HepG2 (cell line): ENCODE data around the gene HAGHL. TPM values are rescaled to one million over a fixed set of nuclear protein-coding genes. Genes with fewer than 3 reads are reported as not detected.
A peak's percentile ranks its signal among the peaks of the same experiment; 100 is the strongest.

Experiments used
- ATAC-seq: fragments of 200-7000 bp; cut with Tn5 transposase; 3 replicates; pipeline ENCODE4 v1.9.1; 2020; ENCODE audit warnings: mild to moderate bottlenecking, moderate library complexity
- Bru-seq: library from RNA; stranded (reverse); fragments of 400-500 nt; gene quantifications from one replicate; lab custom pipeline; 2021; lab: Mats Ljungman, UMichigan
- BruChase-seq, 2 experiments: library from RNA; stranded (reverse); fragments of 400-500 nt; gene quantifications; one replicate each; lab custom pipeline; 2021; lab: Mats Ljungman, UMichigan
- BruUV-seq: library from RNA; stranded (reverse); fragments of 400-500 nt; replicated peaks from 2 replicates; lab custom pipeline; 2021; lab: Mats Ljungman, UMichigan
- CTCF ChIA-PET: fragments of 300-600 bp; formaldehyde crosslinking; extraction: SDS; loops from one replicate; lab custom pipeline; 2021; ENCODE audit warnings: low total read pairs, inconsistent platforms, low intra/inter-chr PET ratio; lab: Yijun Ruan, JAX
- POLR2A ChIA-PET: fragments of 350-600 bp; sonication (Branson Sonifier 250); formaldehyde crosslinking; loops from one replicate; lab custom pipeline; 2020; ENCODE audit warnings: antibody characterized with exemption, inconsistent platforms; lab: Yijun Ruan, JAX
- DNase-seq: peaks from one replicate; pipeline ENCODE4 v3.0.0-alpha.2; 2015; ENCODE audit warnings: low spot score
- FAIRE-seq: peaks from 3 replicates; lab custom pipeline; 2011; peaks lifted over from hg19 to GRCh38; lab: Jason Lieb, UNC
- H2AFZ ChIP-seq: one replicate; pipeline ENCODE4 v1.6.1; 2011; ENCODE audit warnings: low read length, inconsistent platforms
- H3K27ac ChIP-seq: fragments of 300-600 bp; 3 replicates; pipeline ENCODE4 v1.8.0; 2011; ENCODE audit warnings: mixed run types, mild to moderate bottlenecking, mixed read lengths, low read length, inconsistent platforms; ENCODE audit not compliant: insufficient read depth; ENCODE audit errors: extremely low read length
- H3K27me3 ChIP-seq, 2 experiments: fragments of 200-600 bp in 1 of 2; 2 replicates in 1 of 2; 3 replicates in 1 of 2; pipeline versions ENCODE4 v1.6.0 to v1.8.0; 2011; ENCODE audit warnings: low read length in 2 of 2, mild to moderate bottlenecking in 2 of 2, moderate library complexity in 2 of 2, inconsistent platforms in 1 of 2; ENCODE audit not compliant: insufficient read depth in 2 of 2, control insufficient read depth in 1 of 2
- H3K36me3 ChIP-seq, 2 experiments: fragments of 200-600 bp in 1 of 2; replicated peaks in 1 of 2; 2 replicates in 1 of 2; 3 replicates in 1 of 2; pipeline versions ENCODE4 v1.5.1 to v1.8.0; 2011; ENCODE audit warnings: low read length in 2 of 2, inconsistent platforms in 1 of 2; ENCODE audit not compliant: insufficient read depth in 2 of 2, control insufficient read depth in 1 of 2
- H3K4me1 ChIP-seq: 2 replicates; pipeline ENCODE4 v1.5.1; 2012; ENCODE audit warnings: low read length, inconsistent platforms; ENCODE audit not compliant: insufficient read depth
- H3K4me2 ChIP-seq: 2 replicates; pipeline ENCODE4 v1.6.0; 2011; ENCODE audit warnings: low read depth, low read length, inconsistent platforms
- H3K4me3 ChIP-seq, 3 experiments: fragments of 200-600 bp in 1 of 3; sonication (generic), shearing (Covaris generic) in 1 of 3; replicated peaks in 1 of 3; 2 replicates each; pipeline ENCODE4 v1.5.1; 2011 to 2016; ENCODE audit warnings: low read length in 3 of 3, inconsistent platforms in 2 of 3, low read depth in 2 of 3, mild to moderate bottlenecking in 2 of 3, control low read depth in 1 of 3, mixed read lengths in 1 of 3; ENCODE audit not compliant: insufficient read depth in 1 of 3
- H3K79me2 ChIP-seq: one replicate; pipeline ENCODE4 v1.6.1; 2011; ENCODE audit warnings: low read length, inconsistent platforms; ENCODE audit not compliant: insufficient read depth
- H3K9ac ChIP-seq: 2 replicates; pipeline ENCODE4 v1.6.0; 2011; ENCODE audit warnings: mild to moderate bottlenecking, low read depth, low read length, inconsistent platforms; ENCODE audit not compliant: insufficient read depth
- H3K9me3 ChIP-seq: 2 replicates; pipeline ENCODE4 v1.5.1; 2012; ENCODE audit warnings: mild to moderate bottlenecking, low read length
- H4K20me1 ChIP-seq: 2 replicates; pipeline ENCODE4 v1.6.0; 2011; ENCODE audit warnings: inconsistent platforms, mild to moderate bottlenecking, low read length, moderate library complexity; ENCODE audit not compliant: insufficient read depth
- AGO2 ChIP-seq: fragments of 200-400 bp; formaldehyde crosslinking; optimal IDR thresholded peaks from 2 replicates; pipeline ENCODE3; 2017; ENCODE audit warnings: mild to moderate bottlenecking, low read depth, low read length, moderate library complexity
- KDM5B ChIP-seq: sonication (generic); formaldehyde crosslinking; IDR thresholded peaks from 2 replicates; pipeline ENCODE4 v1.4.0; 2020; ENCODE audit warnings: missing genetic modification reagents, mild to moderate bottlenecking, borderline replicate concordance
- SALL2 ChIP-seq: sonication (generic); formaldehyde crosslinking; IDR thresholded peaks from 2 replicates; pipeline ENCODE4 v1.8.1; 2023; ENCODE audit warnings: mild to moderate bottlenecking, missing genetic modification reagents, inconsistent platforms
- USF2 ChIP-seq, 2 experiments: sonication (generic) in 1 of 2; formaldehyde crosslinking in 1 of 2; IDR thresholded peaks; 2 replicates each; pipeline versions ENCODE4 v1.5.1 to v1.6.1; 2011 to 2020; ENCODE audit warnings: borderline replicate concordance in 1 of 2, low read depth in 1 of 2, low read length in 1 of 2, mild to moderate bottlenecking in 1 of 2, missing genetic modification reagents in 1 of 2, moderate library complexity in 1 of 2
- ZNF547 ChIP-seq: sonication (generic); formaldehyde crosslinking; IDR thresholded peaks from 2 replicates; pipeline ENCODE4 v1.5.1; 2020; ENCODE audit warnings: mild to moderate bottlenecking, missing genetic modification reagents
- WGBS: methylation state at CpG from one replicate; pipeline ENCODE4 v1.1.6; 2017; ENCODE audit warnings: low lambda C conversion rate; 5-methylcytosine and 5-hydroxymethylcytosine counted together
- in situ Hi-C: cut with HindIII; loops from 2 replicates; pipeline ENCODE4 v1.10.0; 2017; ENCODE audit warnings: low pct_unique_long_range_greater_than_20kb; ENCODE audit not compliant: extremely low pct_ligation_motif_present
- intact Hi-C: fragments of 100-400 bp; cut with micrococcal nuclease; formaldehyde crosslinking; loops from one replicate; pipeline ENCODE4 v1.10.0; 2022; ENCODE audit not compliant: unreplicated experiment
- long read RNA-seq, 2 experiments: library from RNA in 1 of 2; library from polyadenylated mRNA in 1 of 2; stranded (forward) in 1 of 2; unstranded in 1 of 2; transcript quantifications; one replicate each; pipeline ENCODE4 v2.0.0, GENCODE V29; 2019 to 2022
- polyA minus RNA-seq, 3 experiments: library from RNA; depleted of rRNA, polyadenylated mRNA; stranded (reverse); fragments of >200 nt; gene quantifications; 2 replicates each; pipeline ENCODE4 v1.2.3, GENCODE V29; 2011; ENCODE audit warnings: low replicate concordance in 1 of 3
- polyA plus RNA-seq, 8 experiments: library from polyadenylated mRNA; depleted of rRNA in 3 of 8; stranded (reverse) in 7 of 8; unstranded in 1 of 8; fragments of >200 nt; fragmentation: Illumina TruSeq in 4 of 8; extraction: Trizol in 4 of 8; gene quantifications; 2 replicates each; pipeline versions ENCODE4 v1.2.1 to v1.2.3, GENCODE V29; 2011 to 2016; ENCODE audit warnings: low read depth in 4 of 8, missing spikeins in 1 of 8, mixed read lengths in 1 of 8; ENCODE audit not compliant: insufficient read depth in 1 of 8
- total RNA-seq, 5 experiments: library from RNA; depleted of rRNA; stranded (reverse); fragments of >200 nt; fragmentation: Illumina TruSeq; extraction: Trizol; gene quantifications; 2 replicates each; pipeline ENCODE4 v1.2.3, GENCODE V29; 2016; ENCODE audit warnings: low read depth in 1 of 5
- TF ChIP-seq, protein P1 (sequence below): sonication (generic); formaldehyde crosslinking; IDR thresholded peaks from 2 replicates; pipeline ENCODE4 v1.8.1; 2023; ENCODE audit warnings: mild to moderate bottlenecking, missing genetic modification reagents
- TF ChIP-seq, protein P2 (sequence below): sonication (generic); formaldehyde crosslinking; IDR thresholded peaks from 2 replicates; pipeline ENCODE4 v1.4.0; 2020; ENCODE audit warnings: mild to moderate bottlenecking, missing genetic modification reagents
- TF ChIP-seq, protein P3 (sequence below): sonication (generic); formaldehyde crosslinking; IDR thresholded peaks from 2 replicates; pipeline ENCODE4 v1.4.0; 2020; ENCODE audit warnings: missing genetic modification reagents, borderline replicate concordance

The HAGHL gene, protein sequence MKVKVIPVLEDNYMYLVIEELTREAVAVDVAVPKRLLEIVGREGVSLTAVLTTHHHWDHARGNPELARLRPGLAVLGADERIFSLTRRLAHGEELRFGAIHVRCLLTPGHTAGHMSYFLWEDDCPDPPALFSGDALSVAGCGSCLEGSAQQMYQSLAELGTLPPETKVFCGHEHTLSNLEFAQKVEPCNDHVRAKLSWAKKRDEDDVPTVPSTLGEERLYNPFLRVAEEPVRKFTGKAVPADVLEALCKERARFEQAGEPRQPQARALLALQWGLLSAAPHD
- total RNA-seq (2016; rRNA removed; fragmentation: Illumina TruSeq; extraction: Trizol), result 3.4 and 4.7 TPM in 2 replicates
- 2.0 and 3.1 TPM in 2 replicates for total RNA-seq (2016; cell fraction: cytosol; rRNA removed; fragmentation: Illumina TruSeq; extraction: Trizol; ENCODE audit: low read depth)
- total RNA-seq (2016; cell fraction: insoluble cytoplasmic fraction; rRNA removed; fragmentation: Illumina TruSeq; extraction: Trizol), result 3.0 and 4.0 TPM in 2 replicates
- total RNA-seq (2016; cell fraction: membrane; rRNA removed; fragmentation: Illumina TruSeq; extraction: Trizol), result 2.4 and 3.1 TPM in 2 replicates
- 2.0 and 3.3 TPM in 2 replicates for total RNA-seq (2016; cell fraction: nucleus; rRNA removed; fragmentation: Illumina TruSeq; extraction: Trizol)
- 8.4 and 12.7 TPM in 2 replicates for polyA plus RNA-seq (2011; rRNA removed)
- 5.6 and 13.2 TPM in 2 replicates for polyA plus RNA-seq (2011; cell fraction: cytosol; rRNA removed)
- 160 and 166 TPM in 2 replicates for polyA plus RNA-seq (2011; cell fraction: nucleus; rRNA removed)
- 2.9 and 5.9 TPM in 2 replicates for polyA plus RNA-seq (2012)
- 1.6 and 3.1 TPM in 2 replicates for polyA plus RNA-seq (2016; cell fraction: cytosol; fragmentation: Illumina TruSeq; extraction: Trizol; ENCODE audit: low read depth)
- 3.2 and 3.5 TPM in 2 replicates for polyA plus RNA-seq (2016; cell fraction: insoluble cytoplasmic fraction; fragmentation: Illumina TruSeq; extraction: Trizol; ENCODE audit: low read depth)
- polyA plus RNA-seq (2016; cell fraction: membrane; fragmentation: Illumina TruSeq; extraction: Trizol; ENCODE audit: low read depth), result 1.8 and 2.5 TPM in 2 replicates
- polyA plus RNA-seq (2016; cell fraction: nucleus; fragmentation: Illumina TruSeq; extraction: Trizol; ENCODE audit: insufficient read depth, low read depth), result 9.9 and 13.3 TPM in 2 replicates
- polyA minus RNA-seq (2011; rRNA and poly(A)+ RNA removed; ENCODE audit: low replicate concordance), result 6.6 and 10.5 TPM in 2 replicates
- polyA minus RNA-seq (2011; cell fraction: cytosol; rRNA and poly(A)+ RNA removed), result 3.3 and 4.7 TPM in 2 replicates
- polyA minus RNA-seq (2011; cell fraction: nucleus; rRNA and poly(A)+ RNA removed), result 3.4 and 7.1 TPM in 2 replicates
- percentile 31 among the genes with signal in this experiment for Bru-seq, nascent RNA
- percentile 46 among the genes with signal in this experiment for BruChase-seq, experiment 1, labeled RNA remaining after a 6-hour chase
- percentile 39 among the genes with signal in this experiment for BruChase-seq, experiment 2, labeled RNA remaining after a 2-hour chase
- long read RNA-seq, experiment 1, partial matches to known transcripts, result 1 of 9 reads
- long read RNA-seq, experiment 1, other reads (novel, unspliced or antisense), result 6 of 9 reads
- long read RNA-seq, experiment 2, partial matches to known transcripts, result 4 of 17 reads
- long read RNA-seq, experiment 2, other reads (novel, unspliced or antisense), result 10 of 17 reads

- in situ Hi-C loops, result no loop called here
- TF ChIP-seq, protein P1, sequence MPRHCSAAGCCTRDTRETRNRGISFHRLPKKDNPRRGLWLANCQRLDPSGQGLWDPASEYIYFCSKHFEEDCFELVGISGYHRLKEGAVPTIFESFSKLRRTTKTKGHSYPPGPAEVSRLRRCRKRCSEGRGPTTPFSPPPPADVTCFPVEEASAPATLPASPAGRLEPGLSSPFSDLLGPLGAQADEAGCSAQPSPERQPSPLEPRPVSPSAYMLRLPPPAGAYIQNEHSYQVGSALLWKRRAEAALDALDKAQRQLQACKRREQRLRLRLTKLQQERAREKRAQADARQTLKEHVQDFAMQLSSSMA, result no peak
- TF ChIP-seq USF2 (IDR thresholded peaks at IDR 0.05; ENCODE audit: low read depth, low read length) (no peak), USF2 (CRISPR knock-in tag; IDR thresholded peaks at IDR 0.05; ENCODE audit: borderline replicate concordance) (no peak), SALL2 (CRISPR knock-in tag) (0 out of 2 replicates have a peak, but pooled peaks have one; percentile 25), KDM5B (CRISPR knock-in tag) (0 out of 2 replicates have a peak, but pooled peaks have one; percentile 22), ZNF547 (CRISPR knock-in tag) (no peak), AGO2 (peak; percentile 53)
- TF ChIP-seq, protein P2, sequence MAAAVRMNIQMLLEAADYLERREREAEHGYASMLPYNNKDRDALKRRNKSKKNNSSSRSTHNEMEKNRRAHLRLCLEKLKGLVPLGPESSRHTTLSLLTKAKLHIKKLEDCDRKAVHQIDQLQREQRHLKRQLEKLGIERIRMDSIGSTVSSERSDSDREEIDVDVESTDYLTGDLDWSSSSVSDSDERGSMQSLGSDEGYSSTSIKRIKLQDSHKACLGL (CRISPR knock-in tag), result no peak
- TF ChIP-seq, protein P3, sequence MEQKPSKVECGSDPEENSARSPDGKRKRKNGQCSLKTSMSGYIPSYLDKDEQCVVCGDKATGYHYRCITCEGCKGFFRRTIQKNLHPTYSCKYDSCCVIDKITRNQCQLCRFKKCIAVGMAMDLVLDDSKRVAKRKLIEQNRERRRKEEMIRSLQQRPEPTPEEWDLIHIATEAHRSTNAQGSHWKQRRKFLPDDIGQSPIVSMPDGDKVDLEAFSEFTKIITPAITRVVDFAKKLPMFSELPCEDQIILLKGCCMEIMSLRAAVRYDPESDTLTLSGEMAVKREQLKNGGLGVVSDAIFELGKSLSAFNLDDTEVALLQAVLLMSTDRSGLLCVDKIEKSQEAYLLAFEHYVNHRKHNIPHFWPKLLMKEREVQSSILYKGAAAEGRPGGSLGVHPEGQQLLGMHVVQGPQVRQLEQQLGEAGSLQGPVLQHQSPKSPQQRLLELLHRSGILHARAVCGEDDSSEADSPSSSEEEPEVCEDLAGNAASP, result no peak
These were observed at the start of gene HAGHL, which contains the start of gene CCDC78 for GRCh38 chr16:726438-727290. HAGHL (plus strand) TSS chr16:727106; CDS start chr16:727510, 404 bp downstream. CCDC78 (minus strand) TSS chr16:726443; CDS start chr16:726367, 76 bp downstream.

More at GRCh38 chr16:726438-727290, at the start of gene HAGHL, which contains the start of gene CCDC78:
- Histone ChIP-seq H3K36me3 (no peaks in the 10 kb centered on the region), H3K27ac (no peak within 1 kb of the TSS), H3K27me3 (peaks cover 0 to 3% of the 10 kb centered on the region in 2 experiments; a peak in 1 of 5 replicates), H3K4me2 (peak within 1 kb of the TSS; percentile 94), H3K4me1 (peaks cover 16% of the 10 kb centered on the region), H3K4me3 (peak within 1 kb of the TSS; percentile 57 to 82 (median 66)), H3K9ac (peak within 1 kb of the TSS; percentile 69), H4K20me1 (no peaks in the 10 kb centered on the region), H3K79me2 (no peaks in the 10 kb centered on the region), H3K9me3 (no peaks in the 10 kb centered on the region), H2AFZ (no peak within 1 kb of the TSS)
- no peak for DNase-seq
- peak; percentile 19 for ATAC-seq
- no peak for FAIRE-seq
- WGBS, result 7% methylated on average over 12 of the region's 88 CpGs
- no TSS peak for BruUV-seq
- intact Hi-C loops, result no loop called here
- CTCF ChIA-PET, result no interaction called here
- POLR2A ChIA-PET, result interaction anchor here (1.1 to 2.6 kb wide), 5 partner anchors 11 to 34 kb away, joined by 3 to 14 read pairs (median 7); partner anchors contain the start of genes CIAO3 and MSLN
